Fibroblast of the aortic adventitia (primary cell): ENCODE results near the gene ZNF536. TPM values are rescaled to one million over a fixed set of nuclear protein-coding genes. Genes with fewer than 3 reads are reported as not detected.
"Not testable (repeated sequence)": the region's sequence is repeated elsewhere in the genome, so short reads cannot be mapped to it uniquely, and the experiment has no call there.

Experiments used
- DNase-seq: peaks from one replicate; pipeline ENCODE4 v3.0.0-alpha.2; 2010; ENCODE audit warnings: low read depth
- H3K4me3 ChIP-seq: 2 replicates; pipeline ENCODE4 v1.5.1; 2011; ENCODE audit warnings: low read depth, mild to moderate bottlenecking, control low read depth, low read length, moderate library complexity
- CTCF ChIP-seq: IDR thresholded peaks from 2 replicates; pipeline ENCODE4 v1.5.1; 2011; ENCODE audit warnings: mild to moderate bottlenecking, low read length, control low read depth, inconsistent platforms; ENCODE audit not compliant: insufficient read depth
- total RNA-seq: library from RNA; depleted of rRNA; stranded (reverse); fragments of >200 nt; gene quantifications from 2 replicates; pipeline ENCODE4 v1.2.3, GENCODE V29; 2012; ENCODE audit warnings: low replicate concordance

Gene ZNF536
- total RNA-seq, 1 donor, result 0.90 TPM

GRCh38 chr19:30497034-30497433 lies 124.8 kb downstream of the ZNF536 start:
- TF ChIP-seq CTCF, result no peak
- no peak for DNase-seq
- no peak overlapping the region for H3K4me3 ChIP-seq

GRCh38 chr19:30498085-30498484 lies 125.9 kb downstream of the ZNF536 start:
- DNase-seq, result not testable (repeated sequence)

GRCh38 chr19:30498707-30499106 lies 126.5 kb downstream of the ZNF536 start:
- H3K4me3 ChIP-seq, result no peak overlapping the region
- no peak for DNase-seq
- no peak for TF ChIP-seq CTCF

More at GRCh38 chr19:30498085-30498484, 125.9 kb downstream of the ZNF536 start:
- H3K4me3 ChIP-seq, result not testable (repeated sequence)

- no peak for TF ChIP-seq CTCF
- no peak for DNase-seq
- H3K4me3 ChIP-seq, result no peak overlapping the region
Measured at GRCh38 chr19:30504272-30504671, 132.1 kb downstream of the ZNF536 start.

- TF ChIP-seq CTCF, result no peak
- no peak overlapping the region for H3K4me3 ChIP-seq
- DNase-seq, result no peak
Measured at GRCh38 chr19:30512176-30513081, 140.2 kb downstream of the ZNF536 start.

- no peak for DNase-seq
- TF ChIP-seq CTCF, result no peak
- no peak overlapping the region for H3K4me3 ChIP-seq
Measured at GRCh38 chr19:30513082-30513411, 140.9 kb downstream of the ZNF536 start.

GRCh38 chr19:30516111-30516510 lies 143.9 kb downstream of the ZNF536 start:
- TF ChIP-seq CTCF, result no peak
- no peak overlapping the region for H3K4me3 ChIP-seq
- DNase-seq, result no peak
